Inflammatory macrophage treated with lipopolysaccharide for 4 hours (primary cell): ENCODE results near the gene AHI1.
A peak's percentile ranks its signal among the peaks of the same experiment; 100 is the strongest.

Experiments used
- DNase-seq: peaks from one replicate; pipeline ENCODE4 v3.0.0-alpha.2; 2020

Gene AHI1

GRCh38 chr6:135497412-135498184 is at the start of gene AHI1:
TSS of gene AHI1 (minus strand) at chr6:135497740. CDS start at chr6:135492237, 5,503 bp downstream.
- peak; percentile 94 for DNase-seq

- no peak for DNase-seq
Observed at GRCh38 chr6:135546680-135547418, 49.3 kb upstream of the AHI1 start.

GRCh38 chr6:135546206-135546605 is 48.7 kb upstream of the AHI1 start:
- DNase-seq: no peak

GRCh38 chr6:135540207-135540840 is 42.8 kb upstream of the AHI1 start:
- no peak for DNase-seq

GRCh38 chr6:135537741-135538301 is 40.3 kb upstream of the AHI1 start:
- DNase-seq: no peak

- peak; percentile 40 for DNase-seq
Observed at GRCh38 chr6:135535989-135536414, 38.5 kb upstream of the AHI1 start.

- DNase-seq: no peak
Observed at GRCh38 chr6:135534773-135535380, 37.3 kb upstream of the AHI1 start.

- no peak for DNase-seq
Observed at GRCh38 chr6:135532559-135532958, 35.0 kb upstream of the AHI1 start.

- no peak for DNase-seq
Observed at GRCh38 chr6:135531954-135532490, 34.5 kb upstream of the AHI1 start.

- no peak for DNase-seq
Observed at GRCh38 chr6:135530113-135530512, 32.6 kb upstream of the AHI1 start.

- DNase-seq: no peak
Observed at GRCh38 chr6:135527960-135528249, 30.4 kb upstream of the AHI1 start.

GRCh38 chr6:135527116-135527959 is 29.8 kb upstream of the AHI1 start:
- DNase-seq: no peak

- DNase-seq: peak; percentile 76
Observed at GRCh38 chr6:135525594-135525993, 28.1 kb upstream of the AHI1 start.

GRCh38 chr6:135522965-135523692 is 25.6 kb upstream of the AHI1 start:
- DNase-seq: peak; percentile 87

- DNase-seq: no peak
Observed at GRCh38 chr6:135521431-135521830, 23.9 kb upstream of the AHI1 start.

GRCh38 chr6:135520781-135521180 is 23.2 kb upstream of the AHI1 start:
- DNase-seq: no peak

- no peak for DNase-seq
Observed at GRCh38 chr6:135519348-135519747, 21.8 kb upstream of the AHI1 start.

GRCh38 chr6:135517527-135517926 is 20.0 kb upstream of the AHI1 start:
- DNase-seq: no peak

GRCh38 chr6:135514706-135515105 is 17.2 kb upstream of the AHI1 start:
- no peak for DNase-seq

- DNase-seq: peak; percentile 52
Observed at GRCh38 chr6:135506270-135506997, 8.9 kb upstream of the AHI1 start.

- no peak for DNase-seq
Observed at GRCh38 chr6:135505648-135506047, 8.1 kb upstream of the AHI1 start.
